HepG2 (cell line): Measurements from ENCODE around the gene SCYGR5. TPM values are rescaled to one million over a fixed set of nuclear protein-coding genes. Genes with fewer than 3 reads are reported as not detected.

Experiments used
- ATAC-seq: fragments of 200-7000 bp; cut with Tn5 transposase; 3 replicates; pipeline ENCODE4 v1.9.1; 2020; ENCODE audit warnings: mild to moderate bottlenecking, moderate library complexity
- BruUV-seq: library from RNA; stranded (reverse); fragments of 400-500 nt; replicated peaks from 2 replicates; lab custom pipeline; 2021; lab: Mats Ljungman, UMichigan
- CTCF ChIA-PET: fragments of 300-600 bp; formaldehyde crosslinking; extraction: SDS; loops from one replicate; lab custom pipeline; 2021; ENCODE audit warnings: low total read pairs, inconsistent platforms, low intra/inter-chr PET ratio; lab: Yijun Ruan, JAX
- POLR2A ChIA-PET: fragments of 350-600 bp; sonication (Branson Sonifier 250); formaldehyde crosslinking; loops from one replicate; lab custom pipeline; 2020; ENCODE audit warnings: antibody characterized with exemption, inconsistent platforms; lab: Yijun Ruan, JAX
- DNase-seq: peaks from one replicate; pipeline ENCODE4 v3.0.0-alpha.2; 2015; ENCODE audit warnings: low spot score
- FAIRE-seq: peaks from 3 replicates; lab custom pipeline; 2011; peaks lifted over from hg19 to GRCh38; lab: Jason Lieb, UNC
- H2AFZ ChIP-seq: one replicate; pipeline ENCODE4 v1.6.1; 2011; ENCODE audit warnings: low read length, inconsistent platforms
- H3K27ac ChIP-seq: fragments of 300-600 bp; 3 replicates; pipeline ENCODE4 v1.8.0; 2011; ENCODE audit warnings: mixed run types, mild to moderate bottlenecking, mixed read lengths, low read length, inconsistent platforms; ENCODE audit not compliant: insufficient read depth; ENCODE audit errors: extremely low read length
- H3K27me3 ChIP-seq, 2 experiments: fragments of 200-600 bp in 1 of 2; 2 replicates in 1 of 2; 3 replicates in 1 of 2; pipeline versions ENCODE4 v1.6.0 to v1.8.0; 2011; ENCODE audit warnings: low read length in 2 of 2, mild to moderate bottlenecking in 2 of 2, moderate library complexity in 2 of 2, inconsistent platforms in 1 of 2; ENCODE audit not compliant: insufficient read depth in 2 of 2, control insufficient read depth in 1 of 2
- H3K36me3 ChIP-seq, 2 experiments: fragments of 200-600 bp in 1 of 2; replicated peaks in 1 of 2; 2 replicates in 1 of 2; 3 replicates in 1 of 2; pipeline versions ENCODE4 v1.5.1 to v1.8.0; 2011; ENCODE audit warnings: low read length in 2 of 2, inconsistent platforms in 1 of 2; ENCODE audit not compliant: insufficient read depth in 2 of 2, control insufficient read depth in 1 of 2
- H3K4me1 ChIP-seq: 2 replicates; pipeline ENCODE4 v1.5.1; 2012; ENCODE audit warnings: low read length, inconsistent platforms; ENCODE audit not compliant: insufficient read depth
- H3K4me2 ChIP-seq: 2 replicates; pipeline ENCODE4 v1.6.0; 2011; ENCODE audit warnings: low read depth, low read length, inconsistent platforms
- H3K4me3 ChIP-seq, 3 experiments: fragments of 200-600 bp in 1 of 3; sonication (generic), shearing (Covaris generic) in 1 of 3; replicated peaks in 1 of 3; 2 replicates each; pipeline ENCODE4 v1.5.1; 2011 to 2016; ENCODE audit warnings: low read length in 3 of 3, inconsistent platforms in 2 of 3, low read depth in 2 of 3, mild to moderate bottlenecking in 2 of 3, control low read depth in 1 of 3, mixed read lengths in 1 of 3; ENCODE audit not compliant: insufficient read depth in 1 of 3
- H3K79me2 ChIP-seq: one replicate; pipeline ENCODE4 v1.6.1; 2011; ENCODE audit warnings: low read length, inconsistent platforms; ENCODE audit not compliant: insufficient read depth
- H3K9ac ChIP-seq: 2 replicates; pipeline ENCODE4 v1.6.0; 2011; ENCODE audit warnings: mild to moderate bottlenecking, low read depth, low read length, inconsistent platforms; ENCODE audit not compliant: insufficient read depth
- H3K9me3 ChIP-seq: 2 replicates; pipeline ENCODE4 v1.5.1; 2012; ENCODE audit warnings: mild to moderate bottlenecking, low read length
- H4K20me1 ChIP-seq: 2 replicates; pipeline ENCODE4 v1.6.0; 2011; ENCODE audit warnings: inconsistent platforms, mild to moderate bottlenecking, low read length, moderate library complexity; ENCODE audit not compliant: insufficient read depth
- CHCHD3 ChIP-seq: sonication (generic); formaldehyde crosslinking; IDR thresholded peaks from 2 replicates; pipeline ENCODE4 v1.8.0; 2022; ENCODE audit warnings: mild to moderate bottlenecking, missing genetic modification reagents, moderate library complexity
- MAFF ChIP-seq: IDR thresholded peaks from 2 replicates; pipeline ENCODE4 v1.6.1; 2011; ENCODE audit warnings: low read depth, low read length, improper control_type of control experiment
- MIER2 ChIP-seq: IDR thresholded peaks from 2 replicates; pipeline ENCODE4 v1.6.1; 2016; ENCODE audit warnings: missing biosample characterization, missing genetic modification reagents
- POLR2AphosphoS5 ChIP-seq: IDR thresholded peaks from 2 replicates; pipeline ENCODE4 v1.6.1; 2012; ENCODE audit warnings: low read depth, low read length
- SALL1 ChIP-seq: sonication (generic); formaldehyde crosslinking; IDR thresholded peaks from 2 replicates; pipeline ENCODE4 v1.8.0; 2022; ENCODE audit warnings: mild to moderate bottlenecking, missing genetic modification reagents
- SETDB1 ChIP-seq: sonication (generic); formaldehyde crosslinking; IDR thresholded peaks from 2 replicates; pipeline ENCODE4 v1.5.1; 2020; ENCODE audit warnings: missing genetic modification reagents, mild to moderate bottlenecking, borderline replicate concordance
- SNRNP70 ChIP-seq: fragments of 200-400 bp; formaldehyde crosslinking; IDR thresholded peaks from 2 replicates; pipeline ENCODE4 v1.6.1; 2017; ENCODE audit warnings: mild to moderate bottlenecking, low read depth, low read length, moderate library complexity
- SRSF1 ChIP-seq: fragments of 200-400 bp; formaldehyde crosslinking; optimal IDR thresholded peaks from 2 replicates; pipeline ENCODE3; 2017; ENCODE audit warnings: mild to moderate bottlenecking, low read depth, low read length, moderate library complexity
- ZBTB3 ChIP-seq: sonication (generic); formaldehyde crosslinking; IDR thresholded peaks from 2 replicates; pipeline ENCODE4 v1.4.0; 2020; ENCODE audit warnings: low read depth, mild to moderate bottlenecking, moderate library complexity, missing genetic modification reagents, borderline replicate concordance
- ZBTB42 ChIP-seq: sonication (generic); formaldehyde crosslinking; IDR thresholded peaks from 2 replicates; pipeline ENCODE4 v1.5.0; 2020; ENCODE audit warnings: mild to moderate bottlenecking, missing genetic modification reagents
- ZNF335 ChIP-seq: sonication (generic); formaldehyde crosslinking; IDR thresholded peaks from 2 replicates; pipeline ENCODE4 v1.4.0; 2020; ENCODE audit warnings: missing genetic modification reagents
- ZNF660 ChIP-seq: sonication (generic); formaldehyde crosslinking; IDR thresholded peaks from 2 replicates; pipeline ENCODE4 v1.5.1; 2020; ENCODE audit warnings: mild to moderate bottlenecking, low read depth, missing genetic modification reagents, borderline replicate concordance
- ZSCAN31 ChIP-seq: sonication (generic); formaldehyde crosslinking; IDR thresholded peaks from 2 replicates; pipeline ENCODE4 v1.5.0; 2020; ENCODE audit warnings: low read depth, mild to moderate bottlenecking, missing genetic modification reagents
- WGBS: methylation state at CpG from one replicate; pipeline ENCODE4 v1.1.6; 2017; ENCODE audit warnings: low lambda C conversion rate; 5-methylcytosine and 5-hydroxymethylcytosine counted together
- in situ Hi-C: cut with HindIII; loops from 2 replicates; pipeline ENCODE4 v1.10.0; 2017; ENCODE audit warnings: low pct_unique_long_range_greater_than_20kb; ENCODE audit not compliant: extremely low pct_ligation_motif_present
- intact Hi-C: fragments of 100-400 bp; cut with micrococcal nuclease; formaldehyde crosslinking; loops from one replicate; pipeline ENCODE4 v1.10.0; 2022; ENCODE audit not compliant: unreplicated experiment
- polyA plus RNA-seq, 8 experiments: library from polyadenylated mRNA; depleted of rRNA in 3 of 8; stranded (reverse) in 7 of 8; unstranded in 1 of 8; fragments of >200 nt; fragmentation: Illumina TruSeq in 4 of 8; extraction: Trizol in 4 of 8; gene quantifications; 2 replicates each; pipeline versions ENCODE4 v1.2.1 to v1.2.3, GENCODE V29; 2011 to 2016; ENCODE audit warnings: low read depth in 4 of 8, missing spikeins in 1 of 8, mixed read lengths in 1 of 8; ENCODE audit not compliant: insufficient read depth in 1 of 8
- total RNA-seq, 5 experiments: library from RNA; depleted of rRNA; stranded (reverse); fragments of >200 nt; fragmentation: Illumina TruSeq; extraction: Trizol; gene quantifications; 2 replicates each; pipeline ENCODE4 v1.2.3, GENCODE V29; 2016; ENCODE audit warnings: low read depth in 1 of 5
- TF ChIP-seq, protein P1 (sequence below): sonication (generic); formaldehyde crosslinking; IDR thresholded peaks from 2 replicates; pipeline ENCODE4 v1.8.0; 2022; ENCODE audit warnings: mild to moderate bottlenecking, missing genetic modification reagents, moderate library complexity
- TF ChIP-seq, protein P2 (sequence below): sonication (generic); formaldehyde crosslinking; IDR thresholded peaks from 2 replicates; pipeline ENCODE4 v1.8.0; 2022; ENCODE audit warnings: missing genetic modification reagents, mild to moderate bottlenecking, inconsistent platforms, borderline replicate concordance
- TF ChIP-seq, protein P3 (sequence below): sonication (generic); formaldehyde crosslinking; IDR thresholded peaks from 2 replicates; pipeline ENCODE4 v1.8.1; 2023; ENCODE audit warnings: missing genetic modification reagents, inconsistent platforms, borderline replicate concordance
- TF ChIP-seq, protein P4 (sequence below): sonication (generic); formaldehyde crosslinking; IDR thresholded peaks from 2 replicates; pipeline ENCODE4 v1.5.0; 2020; ENCODE audit warnings: missing genetic modification reagents
- TF ChIP-seq, protein P5 (sequence below): sonication (generic); formaldehyde crosslinking; IDR thresholded peaks from 2 replicates; pipeline ENCODE4 v1.8.0; 2022; ENCODE audit warnings: missing genetic modification reagents, mild to moderate bottlenecking, borderline replicate concordance

Gene SCYGR5
- total and polyA plus RNA-seq, 2 of the 13 experiments (the other 11 are each of a cell fraction or from before 2014, with no cell fraction given): not detected

DNA sequence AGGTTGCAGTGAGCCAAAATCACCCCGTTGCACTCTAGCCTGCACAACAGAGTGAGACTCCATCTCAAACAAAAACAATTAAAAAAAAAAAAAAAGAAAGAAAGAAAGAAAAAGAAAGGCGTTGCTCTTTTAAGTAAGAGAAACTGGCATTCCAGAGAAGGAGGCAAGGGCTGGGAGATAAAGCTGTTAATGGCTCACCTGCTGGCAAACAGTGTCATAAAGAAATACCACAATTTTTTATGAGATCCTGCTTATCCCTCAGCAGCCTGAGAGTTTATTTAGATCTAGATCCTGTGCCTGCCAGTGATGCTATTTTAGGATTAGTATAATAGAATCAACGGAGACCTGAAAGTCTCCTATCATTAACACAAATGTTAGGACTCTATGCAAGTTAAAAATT lies 35.0 kb downstream of the SCYGR5 start:
- Histone ChIP-seq H3K27me3 (no peaks in the 10 kb centered on the region), H3K36me3 (no peaks in the 10 kb centered on the region), H3K27ac (no peak overlapping the region), H3K4me1 (peaks cover 22% of the 10 kb centered on the region), H3K9me3 (no peaks in the 10 kb centered on the region), H3K4me2 (no peak overlapping the region), H3K4me3 (no peak overlapping the region), H2AFZ (no peak overlapping the region), H3K9ac (no peak overlapping the region), H3K79me2 (no peaks in the 10 kb centered on the region), H4K20me1 (no peaks in the 10 kb centered on the region)
- no peak for TF ChIP-seq ZNF660
- TF ChIP-seq SETDB1 (CRISPR knock-in tag): no peak
- no peak for TF ChIP-seq POLR2AphosphoS5
- TF ChIP-seq, protein P1, sequence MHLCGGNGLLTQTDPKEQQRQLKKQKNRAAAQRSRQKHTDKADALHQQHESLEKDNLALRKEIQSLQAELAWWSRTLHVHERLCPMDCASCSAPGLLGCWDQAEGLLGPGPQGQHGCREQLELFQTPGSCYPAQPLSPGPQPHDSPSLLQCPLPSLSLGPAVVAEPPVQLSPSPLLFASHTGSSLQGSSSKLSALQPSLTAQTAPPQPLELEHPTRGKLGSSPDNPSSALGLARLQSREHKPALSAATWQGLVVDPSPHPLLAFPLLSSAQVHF (CRISPR knock-in tag): no peak
- no peak for TF ChIP-seq ZBTB3
- no peak for TF ChIP-seq SRSF1
- TF ChIP-seq SNRNP70: no peak
- TF ChIP-seq, protein P2, sequence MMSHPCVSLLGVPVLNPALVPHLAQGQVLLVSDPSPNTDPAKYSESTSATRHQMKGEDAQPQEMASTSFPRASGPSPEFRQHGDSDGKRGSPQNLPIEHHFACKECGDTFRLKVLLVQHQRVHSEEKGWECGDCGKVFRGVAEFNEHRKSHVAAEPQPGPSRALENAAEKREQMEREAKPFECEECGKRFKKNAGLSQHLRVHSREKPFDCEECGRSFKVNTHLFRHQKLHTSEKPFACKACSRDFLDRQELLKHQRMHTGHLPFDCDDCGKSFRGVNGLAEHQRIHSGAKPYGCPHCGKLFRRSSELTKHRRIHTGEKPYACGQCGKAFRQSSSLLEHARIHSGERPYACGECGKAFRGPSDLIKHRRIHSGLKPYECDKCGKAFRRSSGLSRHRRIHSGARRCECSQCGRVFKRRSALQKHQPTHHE: no peak
- no peak for TF ChIP-seq ZSCAN31 (CRISPR knock-in tag)
- TF ChIP-seq, protein P3, sequence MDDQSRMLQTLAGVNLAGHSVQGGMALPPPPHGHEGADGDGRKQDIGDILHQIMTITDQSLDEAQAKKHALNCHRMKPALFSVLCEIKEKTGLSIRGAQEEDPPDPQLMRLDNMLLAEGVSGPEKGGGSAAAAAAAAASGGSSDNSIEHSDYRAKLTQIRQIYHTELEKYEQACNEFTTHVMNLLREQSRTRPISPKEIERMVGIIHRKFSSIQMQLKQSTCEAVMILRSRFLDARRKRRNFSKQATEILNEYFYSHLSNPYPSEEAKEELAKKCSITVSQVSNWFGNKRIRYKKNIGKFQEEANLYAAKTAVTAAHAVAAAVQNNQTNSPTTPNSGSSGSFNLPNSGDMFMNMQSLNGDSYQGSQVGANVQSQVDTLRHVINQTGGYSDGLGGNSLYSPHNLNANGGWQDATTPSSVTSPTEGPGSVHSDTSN (CRISPR knock-in tag): no peak
- TF ChIP-seq, protein P4, sequence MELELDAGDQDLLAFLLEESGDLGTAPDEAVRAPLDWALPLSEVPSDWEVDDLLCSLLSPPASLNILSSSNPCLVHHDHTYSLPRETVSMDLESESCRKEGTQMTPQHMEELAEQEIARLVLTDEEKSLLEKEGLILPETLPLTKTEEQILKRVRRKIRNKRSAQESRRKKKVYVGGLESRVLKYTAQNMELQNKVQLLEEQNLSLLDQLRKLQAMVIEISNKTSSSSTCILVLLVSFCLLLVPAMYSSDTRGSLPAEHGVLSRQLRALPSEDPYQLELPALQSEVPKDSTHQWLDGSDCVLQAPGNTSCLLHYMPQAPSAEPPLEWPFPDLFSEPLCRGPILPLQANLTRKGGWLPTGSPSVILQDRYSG (CRISPR knock-in tag): no peak
- TF ChIP-seq CHCHD3 (CRISPR knock-in tag): no peak
- no peak for TF ChIP-seq SALL1 (CRISPR knock-in tag)
- TF ChIP-seq ZNF335 (CRISPR knock-in tag): no peak
- TF ChIP-seq MAFF: no peak
- TF ChIP-seq, protein P5, sequence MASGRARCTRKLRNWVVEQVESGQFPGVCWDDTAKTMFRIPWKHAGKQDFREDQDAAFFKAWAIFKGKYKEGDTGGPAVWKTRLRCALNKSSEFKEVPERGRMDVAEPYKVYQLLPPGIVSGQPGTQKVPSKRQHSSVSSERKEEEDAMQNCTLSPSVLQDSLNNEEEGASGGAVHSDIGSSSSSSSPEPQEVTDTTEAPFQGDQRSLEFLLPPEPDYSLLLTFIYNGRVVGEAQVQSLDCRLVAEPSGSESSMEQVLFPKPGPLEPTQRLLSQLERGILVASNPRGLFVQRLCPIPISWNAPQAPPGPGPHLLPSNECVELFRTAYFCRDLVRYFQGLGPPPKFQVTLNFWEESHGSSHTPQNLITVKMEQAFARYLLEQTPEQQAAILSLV: no peak
- no peak for TF ChIP-seq ZBTB42 (CRISPR knock-in tag)
- TF ChIP-seq MIER2 (CRISPR knock-in tag): no peak
- intact Hi-C loops: no loop called here
- ChIA-PET POLR2A (no interaction called here), CTCF (no interaction called here)
- DNase-seq: no peak
- in situ Hi-C loops: no loop called here
- 67% methylated on average over 3 of the region's 3 CpGs for WGBS
- ATAC-seq: no peak
- no peak for FAIRE-seq
- no TSS peak for BruUV-seq
